AG08395 (cell line): ENCODE results near the gene RAB43.

ENCODE experiments used
- DNase-seq: peaks from one replicate; pipeline ENCODE4 v3.0.0; 2012; ENCODE audit warnings: mixed read lengths, low spot score

RAB43 gene

GRCh38 chr3:129061023-129061887 lies 60.3 kb downstream of the RAB43 start:
- DNase-seq, result no peak

GRCh38 chr3:129060276-129061022 lies 61.2 kb downstream of the RAB43 start, which contains the start of gene GP9:
Gene GP9 (plus strand): TSS chr3:129060779. CDS start chr3:129061740, 961 bp downstream.
- no peak for DNase-seq

DNA sequence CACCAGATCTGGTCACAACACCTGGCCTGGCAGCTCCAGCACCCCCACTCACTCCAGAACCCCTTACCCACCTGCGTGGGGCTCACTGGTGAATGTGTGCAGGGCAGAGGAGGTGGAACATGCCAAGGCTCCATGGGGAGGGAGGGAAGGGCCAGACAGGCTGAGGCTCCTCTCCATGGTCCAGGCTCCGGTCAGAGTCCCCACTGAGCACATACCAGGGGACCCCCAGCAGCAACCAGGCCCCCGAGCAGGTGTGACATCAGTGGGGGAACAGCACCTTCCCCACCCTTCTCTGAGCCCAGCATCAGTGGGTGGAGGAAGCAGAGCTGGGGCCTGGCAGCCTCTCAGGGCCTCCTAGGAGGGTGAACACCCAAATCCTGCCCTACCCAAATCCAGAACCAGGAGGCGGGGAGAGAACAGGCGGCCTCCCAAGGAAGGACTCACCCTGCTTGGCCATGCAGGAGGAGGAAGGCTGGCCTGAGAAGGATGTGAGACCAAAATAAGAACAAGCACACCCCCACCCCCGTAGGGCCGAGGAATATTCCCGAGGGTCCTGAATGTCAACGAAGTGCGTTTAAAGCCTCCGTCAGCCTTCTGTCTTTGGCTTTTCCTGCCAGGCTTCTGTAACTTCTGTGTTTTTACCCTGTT lies 62.2 kb downstream of the RAB43 start:
- no peak for DNase-seq

DNA sequence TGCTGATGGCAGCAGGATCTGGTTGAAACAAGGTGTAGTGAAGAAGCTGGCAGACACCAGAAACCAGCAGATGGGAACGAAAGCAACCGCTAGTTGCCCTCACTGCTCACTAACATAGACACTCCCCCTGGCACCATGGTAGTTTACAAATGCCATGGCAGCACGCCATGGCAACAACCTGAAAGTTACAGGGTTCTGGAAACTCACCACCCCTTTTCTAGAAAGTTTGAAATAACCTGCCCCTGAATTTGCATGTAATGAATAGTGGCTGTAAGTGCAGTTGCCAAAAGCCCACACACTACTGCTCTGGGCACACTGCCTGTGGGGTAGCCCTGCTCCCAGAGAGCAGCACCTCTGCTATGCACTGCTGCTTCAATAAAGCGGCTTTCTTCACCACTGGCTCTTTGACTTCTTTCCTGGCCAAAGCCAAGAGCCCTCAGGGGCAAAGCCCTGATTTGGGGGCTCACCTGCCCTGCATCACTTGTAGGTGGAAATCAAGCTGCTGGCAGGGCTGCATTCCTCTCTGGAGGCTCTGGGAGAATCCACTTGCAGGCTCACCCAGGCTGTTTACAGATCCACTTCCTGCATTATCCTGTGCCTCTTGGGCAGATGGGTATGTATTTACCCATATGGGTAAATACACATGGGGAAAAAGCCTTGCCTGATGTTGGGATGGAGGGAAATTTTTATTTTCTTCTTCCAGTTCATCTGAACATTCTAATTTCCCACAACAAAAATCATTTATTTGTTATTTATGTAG lies 63.0 kb downstream of the RAB43 start:
- DNase-seq, result no peak

DNA sequence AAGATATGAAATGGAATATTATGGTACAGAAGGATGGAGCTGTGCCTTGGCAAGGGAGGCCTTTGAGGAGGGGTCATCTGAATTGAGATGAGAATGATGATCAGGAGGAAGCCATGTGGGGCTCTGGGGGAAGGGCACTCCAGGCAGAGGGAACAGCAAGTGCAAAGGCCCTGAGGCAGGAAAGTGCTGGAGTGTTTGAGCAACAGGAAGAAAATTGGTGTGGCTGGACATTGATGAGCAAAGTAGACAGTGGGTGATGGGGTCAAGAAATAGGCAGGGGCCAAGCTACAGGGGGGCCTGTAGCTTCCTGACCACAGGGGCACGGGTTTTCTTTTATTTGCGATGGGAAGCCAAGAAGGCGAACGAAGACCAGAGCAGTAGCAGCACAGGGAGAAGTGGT lies 64.4 kb downstream of the RAB43 start:
- DNase-seq, result no peak

GRCh38 chr3:129056451-129057173 lies 65.0 kb downstream of the RAB43 start:
- no peak for DNase-seq

DNA sequence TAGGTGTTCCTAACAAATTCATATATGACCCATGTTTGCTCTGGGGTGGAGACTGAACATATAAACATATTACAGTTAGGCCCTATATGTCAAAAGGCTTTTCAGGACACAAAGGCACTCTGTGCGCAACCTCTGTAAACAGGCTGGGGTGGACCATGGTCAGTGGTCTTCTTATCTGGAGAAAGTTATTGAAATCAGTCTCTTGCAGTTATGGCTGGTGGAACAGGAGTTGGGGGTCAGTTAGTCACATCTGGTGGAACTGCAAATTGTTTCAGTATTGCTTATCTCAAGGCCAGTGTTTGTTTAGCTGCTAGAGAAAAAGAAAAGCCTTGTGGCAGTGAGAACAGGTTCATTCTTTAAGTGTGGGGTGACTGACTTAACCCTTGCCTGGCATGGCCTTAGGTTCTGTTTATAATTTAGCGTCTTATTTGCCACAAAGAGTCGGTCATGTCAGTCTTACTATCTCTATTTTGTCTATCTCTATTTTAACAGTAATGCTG lies 66.9 kb downstream of the RAB43 start:
- DNase-seq, result no peak

- no peak for DNase-seq
Observed at GRCh38 chr3:129052675-129053074, 68.9 kb downstream of the RAB43 start.

- DNase-seq, result peak; percentile 18
Observed at GRCh38 chr3:129051871-129052340, 69.7 kb downstream of the RAB43 start.

DNA sequence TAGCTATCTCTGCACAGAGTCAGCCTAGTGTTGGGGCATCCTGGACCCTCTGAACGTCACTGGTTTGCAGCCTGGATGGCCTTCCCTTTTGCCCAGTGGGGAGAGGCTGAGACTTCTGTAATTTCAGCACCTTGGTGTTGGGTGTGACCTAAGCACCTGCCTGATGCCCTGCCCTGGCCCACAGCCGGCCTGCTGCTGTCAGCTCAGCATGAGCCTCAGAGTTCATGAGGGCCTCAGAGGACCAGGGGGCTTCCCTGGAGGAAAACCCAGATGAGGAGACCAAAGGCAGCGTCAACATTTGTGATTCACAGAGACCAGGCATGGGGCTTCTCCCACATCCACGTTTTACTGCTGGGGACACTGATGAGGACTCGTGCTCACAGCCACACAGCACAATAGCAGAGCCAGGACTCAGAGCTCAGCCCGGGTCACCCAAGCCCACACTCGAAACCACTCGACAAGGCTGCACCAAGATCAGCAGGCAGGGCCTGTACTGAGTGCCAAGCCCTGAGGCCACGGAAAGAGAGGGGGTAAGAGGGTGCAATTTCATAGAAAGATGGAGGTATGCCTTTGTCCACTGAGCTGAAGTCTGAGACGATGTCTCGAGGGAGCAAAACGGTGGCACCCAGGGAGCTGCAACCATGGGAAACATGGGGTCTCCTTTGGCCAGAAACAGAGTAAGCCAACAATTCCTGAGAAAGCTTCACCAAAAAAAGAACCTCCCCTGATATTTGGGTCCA lies 70.9 kb downstream of the RAB43 start:
- DNase-seq, result no peak

DNA sequence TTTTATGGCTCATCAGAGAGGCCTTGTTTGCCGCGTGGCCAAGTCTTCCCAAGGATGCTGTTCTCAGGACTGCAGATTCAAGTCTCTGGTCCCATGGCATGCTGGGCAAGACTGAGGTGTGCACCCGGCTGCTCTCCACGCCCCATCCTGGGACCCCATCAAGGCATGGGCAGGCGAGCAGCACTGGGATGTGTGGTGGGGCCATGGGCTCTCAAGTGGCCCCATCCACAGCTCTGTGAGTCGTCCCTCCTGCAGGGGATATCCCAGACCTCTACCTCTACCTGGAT lies 74.1 kb downstream of the RAB43 start:
- DNase-seq, result no peak

- DNase-seq, result no peak
Observed at GRCh38 chr3:129046732-129047552, 74.7 kb downstream of the RAB43 start.

DNA sequence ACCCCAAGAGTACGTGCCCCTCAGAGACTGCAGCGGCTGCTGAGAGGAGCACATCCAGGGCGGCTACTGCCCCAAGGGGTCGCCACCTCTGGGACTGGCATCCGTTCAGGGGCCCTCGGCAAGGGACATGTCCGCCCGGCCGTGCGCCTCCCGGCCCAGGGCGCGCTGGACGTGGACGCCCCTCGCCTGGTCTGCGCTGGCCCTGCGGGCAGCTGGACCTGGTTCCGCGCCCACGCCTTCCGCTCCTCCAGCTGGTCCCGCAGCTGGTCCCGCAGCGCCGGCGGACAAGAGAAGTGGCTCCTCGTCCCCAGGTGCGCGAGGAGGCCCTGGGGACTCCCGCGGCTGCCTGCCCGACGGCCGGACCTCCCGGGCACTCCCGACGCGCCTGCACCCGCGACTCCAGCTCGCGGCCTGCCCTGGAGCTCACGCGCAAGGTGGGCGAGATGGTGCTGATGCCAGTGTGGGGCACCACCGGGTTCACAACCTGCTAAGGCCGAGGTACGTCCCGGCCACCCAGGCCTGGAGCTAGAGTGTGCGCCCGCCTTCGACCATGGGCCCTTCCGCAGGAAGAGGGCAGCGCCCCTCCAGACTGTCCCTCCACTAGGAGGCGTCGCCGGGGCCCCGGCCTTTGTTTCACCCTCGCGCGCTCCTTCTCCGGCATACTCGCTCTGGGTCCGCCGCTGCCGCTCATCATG lies 75.4 kb downstream of the RAB43 start:
- no peak for DNase-seq

DNA sequence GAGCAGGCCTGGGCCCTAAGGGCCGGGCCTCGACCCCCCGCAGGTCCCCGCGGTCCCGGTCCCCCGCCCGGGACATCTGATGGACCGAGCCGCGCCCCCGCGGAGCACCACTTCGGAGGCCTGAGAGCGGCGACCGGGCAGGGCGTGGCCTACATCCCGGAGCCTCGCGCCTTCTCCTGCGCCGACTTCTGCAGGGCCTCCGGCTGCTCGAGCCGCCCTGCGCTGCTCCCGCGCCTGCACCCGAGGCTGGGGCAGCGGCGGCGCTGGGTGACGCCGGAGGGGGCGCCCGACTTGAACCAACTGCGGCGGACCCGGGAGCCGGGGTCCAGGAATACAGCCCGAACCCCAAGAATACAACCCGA lies 75.9 kb downstream of the RAB43 start:
- DNase-seq, result peak; percentile 36

GRCh38 chr3:129040579-129041300 lies 80.9 kb downstream of the RAB43 start:
- no peak for DNase-seq

DNA sequence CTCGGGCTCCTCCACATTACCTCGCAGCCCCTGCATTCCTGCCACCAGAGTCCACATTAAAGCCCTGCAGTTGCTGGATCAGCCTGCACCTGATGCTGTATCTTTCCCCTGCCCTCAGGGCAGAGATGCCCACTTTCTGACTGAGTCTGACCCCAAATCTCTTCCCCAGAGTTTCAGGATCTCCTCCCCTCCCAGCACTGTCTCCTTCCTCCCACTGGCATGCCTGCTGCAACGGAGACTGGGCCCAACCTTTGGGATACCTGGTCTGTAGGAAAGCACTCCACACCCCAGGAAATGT lies 81.6 kb downstream of the RAB43 start:
- DNase-seq, result no peak

GRCh38 chr3:129039271-129040038 lies 82.1 kb downstream of the RAB43 start:
- no peak for DNase-seq
